ENCODE measurements around the gene ST8SIA4.

GRCh38 chr5:100855937-100856430, 47.1 kb downstream of the ST8SIA4 start:
- TF ChIP-seq, protein P1, sequence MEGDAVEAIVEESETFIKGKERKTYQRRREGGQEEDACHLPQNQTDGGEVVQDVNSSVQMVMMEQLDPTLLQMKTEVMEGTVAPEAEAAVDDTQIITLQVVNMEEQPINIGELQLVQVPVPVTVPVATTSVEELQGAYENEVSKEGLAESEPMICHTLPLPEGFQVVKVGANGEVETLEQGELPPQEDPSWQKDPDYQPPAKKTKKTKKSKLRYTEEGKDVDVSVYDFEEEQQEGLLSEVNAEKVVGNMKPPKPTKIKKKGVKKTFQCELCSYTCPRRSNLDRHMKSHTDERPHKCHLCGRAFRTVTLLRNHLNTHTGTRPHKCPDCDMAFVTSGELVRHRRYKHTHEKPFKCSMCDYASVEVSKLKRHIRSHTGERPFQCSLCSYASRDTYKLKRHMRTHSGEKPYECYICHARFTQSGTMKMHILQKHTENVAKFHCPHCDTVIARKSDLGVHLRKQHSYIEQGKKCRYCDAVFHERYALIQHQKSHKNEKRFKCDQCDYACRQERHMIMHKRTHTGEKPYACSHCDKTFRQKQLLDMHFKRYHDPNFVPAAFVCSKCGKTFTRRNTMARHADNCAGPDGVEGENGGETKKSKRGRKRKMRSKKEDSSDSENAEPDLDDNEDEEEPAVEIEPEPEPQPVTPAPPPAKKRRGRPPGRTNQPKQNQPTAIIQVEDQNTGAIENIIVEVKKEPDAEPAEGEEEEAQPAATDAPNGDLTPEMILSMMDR (IDR thresholded peaks at IDR 0.05; ENCODE audit: poor library complexity), result no peak
- TF ChIP-seq EZH2phosphoT487 (IDR thresholded peaks at IDR 0.05; ENCODE audit: low read depth, severe bottlenecking, unreplicated experiment), result no peak
- TF ChIP-seq EZH2 (IDR thresholded peaks at IDR 0.05; ENCODE audit: borderline replicate concordance), result no peak

Measured in hepatocyte (in vitro differentiated cells).